CD4-positive, alpha-beta T cell (primary cell): ENCODE measurements around the gene TSPAN9. TPM values are rescaled to one million over a fixed set of nuclear protein-coding genes. Genes with fewer than 3 reads are reported as not detected.

Experiments
- ATAC-seq: fragments of 200-7000 bp; cut with Tn5 transposase; one replicate; pipeline ENCODE4 v1.10.0; 2022; ENCODE audit warnings: mild to moderate bottlenecking; ENCODE audit not compliant: poor library complexity
- CTCF ChIA-PET: fragments of 350-600 bp; sonication (Branson Sonifier 250); formaldehyde crosslinking; loops from one replicate; lab custom pipeline; 2021; ENCODE audit warnings: antibody characterized with exemption, inconsistent platforms; lab: Charles Lee
- POLR2A ChIA-PET: fragments of 350-600 bp; sonication (Branson Sonifier 250); formaldehyde crosslinking; loops from one replicate; lab custom pipeline; 2021; ENCODE audit warnings: antibody characterized with exemption, inconsistent platforms; lab: Charles Lee
- DNase-seq, 14 experiments: peaks; one replicate each; pipeline ENCODE4 v3.0.0-alpha.2; 2013 to 2020; ENCODE audit warnings: mixed read lengths in 2 of 14
- H3K27ac ChIP-seq, 2 donors: one replicate each; pipeline versions ENCODE4 v1.5.1 to v1.7.0; 2013; ENCODE audit warnings: low read length in 2 of 2, low read depth in 1 of 2, mild to moderate bottlenecking in 1 of 2
- H3K27me3 ChIP-seq, 2 experiments: 1 replicate in 1 of 2; 2 replicates in 1 of 2; pipeline versions ENCODE4 v1.6.1 to v1.7.0; 2013; ENCODE audit warnings: low read length in 2 of 2, control low read depth in 1 of 2, mild to moderate bottlenecking in 1 of 2, moderate library complexity in 1 of 2; ENCODE audit not compliant: insufficient read depth in 2 of 2, control insufficient read depth in 1 of 2
- H3K36me3 ChIP-seq: one replicate; pipeline ENCODE4 v1.6.1; 2013; ENCODE audit warnings: low read length, control low read depth; ENCODE audit not compliant: insufficient read depth
- H3K4me1 ChIP-seq: one replicate; pipeline ENCODE4 v1.6.1; 2013; ENCODE audit warnings: low read length, control low read depth; ENCODE audit not compliant: insufficient read depth
- H3K4me3 ChIP-seq: one replicate; pipeline ENCODE4 v1.5.1; 2013; ENCODE audit warnings: mild to moderate bottlenecking, low read length, moderate library complexity
- H3K9me3 ChIP-seq, 2 experiments: 1 replicate in 1 of 2; 2 replicates in 1 of 2; pipeline versions ENCODE4 v1.6.1 to v1.7.0; 2013; ENCODE audit warnings: low read length in 2 of 2, mild to moderate bottlenecking in 2 of 2, control low read depth in 1 of 2, moderate library complexity in 1 of 2; ENCODE audit not compliant: control insufficient read depth in 1 of 2, insufficient read depth in 1 of 2
- H3K27ac Mint-ChIP-seq: one replicate; pipeline ENCODE4 v1.8.0; 2020; ENCODE audit warnings: mixed read lengths
- H3K27me3 Mint-ChIP-seq: one replicate; pipeline ENCODE4 v1.8.0; 2021; ENCODE audit warnings: mixed read lengths
- H3K36me3 Mint-ChIP-seq: one replicate; pipeline ENCODE4 v1.8.0; 2021; ENCODE audit warnings: low read depth, mixed read lengths
- H3K4me1 Mint-ChIP-seq: one replicate; pipeline ENCODE4 v1.8.0; 2021; ENCODE audit warnings: low read depth, mixed read lengths
- H3K4me3 Mint-ChIP-seq: one replicate; pipeline ENCODE4 v1.8.0; 2020; ENCODE audit warnings: mild to moderate bottlenecking, mixed read lengths
- H3K9me3 Mint-ChIP-seq: one replicate; pipeline ENCODE4 v1.8.0; 2020; ENCODE audit warnings: mixed read lengths
- CTCF ChIP-seq: fragments of 200-600 bp; IDR thresholded peaks from one replicate; pipeline ENCODE4 v1.8.0; 2022; ENCODE audit warnings: antibody characterized with exemption, mild to moderate bottlenecking
- intact Hi-C, 2 experiments: fragments of 100-400 bp; cut with DNase I in 1 of 2; cut with micrococcal nuclease in 1 of 2; formaldehyde crosslinking; loops; one replicate each; pipeline versions ENCODE4 v1.15.1 to v1.9.0; 2023 to 2025; cut with DNase I, micrococcal nuclease
- total RNA-seq, 174 experiments: library from RNA in 2 of 174; stranded (reverse) in 2 of 174; gene quantifications; one replicate each; pipeline ENCODE4 v1.2.3 and lab custom pipeline; 2021 to 2026

Gene TSPAN9
- total RNA-seq, 2 experiments from 2014 or later, result 0.82 to 1.3 TPM

GRCh38 chr12:3103806-3104205 lies 26.6 kb downstream of the TSPAN9 start:
- Mint-ChIP-seq H3K4me1 (peaks cover 15% of the 10 kb centered on the region), H3K36me3 (peaks cover 5% of the 10 kb centered on the region), H3K27ac (no peak overlapping the region), H3K27me3 (peaks cover 9% of the 10 kb centered on the region), H3K9me3 (peaks cover 7% of the 10 kb centered on the region), H3K4me3 (no peak overlapping the region)
- no peak for TF ChIP-seq CTCF
- Histone ChIP-seq H3K27ac (no peak overlapping the region), H3K36me3 (no peaks in the 10 kb centered on the region), H3K27me3 (no peaks in the 10 kb centered on the region), H3K4me1 (no peaks in the 10 kb centered on the region), H3K4me3 (no peak overlapping the region), H3K9me3 (peaks cover 7 to 8% of the 10 kb centered on the region in 2 experiments)
- intact Hi-C loops, result no loop called here
- no peak for DNase-seq
- CTCF ChIA-PET, result no interaction called here
- POLR2A ChIA-PET, result no interaction called here
- ATAC-seq, result no peak

DNA sequence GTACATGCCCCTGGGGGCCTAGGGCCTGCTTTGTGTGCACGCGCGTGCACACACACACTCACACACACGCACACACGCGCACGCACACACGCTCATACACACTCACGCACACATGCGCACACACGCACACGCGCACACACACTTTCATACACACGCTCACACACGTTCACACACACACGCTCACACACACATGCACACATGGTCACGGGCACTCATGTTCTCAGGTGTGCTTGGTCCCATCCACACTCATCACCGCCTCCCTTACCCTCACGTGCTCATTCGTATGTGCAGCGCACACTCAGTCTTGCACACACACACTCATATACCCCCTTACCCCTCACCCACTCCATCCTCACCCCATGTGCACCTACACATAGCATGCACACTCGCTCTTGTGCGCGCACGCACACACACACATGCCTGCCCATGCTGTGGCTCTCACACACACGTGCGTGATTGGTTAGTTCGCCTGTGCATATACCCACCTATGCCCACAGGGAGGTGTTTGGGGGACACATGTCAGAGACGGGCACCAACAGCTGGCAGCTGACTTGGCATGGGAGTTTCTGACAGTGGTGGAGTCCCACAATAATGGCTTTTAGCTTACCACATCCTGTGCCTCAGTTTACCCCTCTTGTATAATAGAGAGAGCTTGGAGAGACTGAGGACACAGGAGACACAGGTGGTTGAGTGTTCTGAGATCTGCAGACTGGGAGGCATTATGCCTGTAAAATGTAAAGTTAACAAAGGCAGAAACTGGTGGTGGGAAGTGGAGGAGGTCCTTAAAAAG lies 28.7 kb downstream of the TSPAN9 start:
- Histone ChIP-seq H3K4me3 (no peak overlapping the region), H3K27ac (no peak overlapping the region), H3K36me3 (no peaks in the 10 kb centered on the region), H3K27me3 (no peaks in the 10 kb centered on the region), H3K4me1 (no peaks in the 10 kb centered on the region), H3K9me3 (no peaks in the 10 kb centered on the region)
- peaks cover 9% of the 10 kb centered on the region for H3K27me3 Mint-ChIP-seq
- peaks cover 15% of the 10 kb centered on the region for H3K4me1 Mint-ChIP-seq
- no peak overlapping the region for H3K4me3 Mint-ChIP-seq
- no peak for DNase-seq
- TF ChIP-seq CTCF, result no peak
- ATAC-seq, result peak; percentile 70
- ChIA-PET POLR2A (interaction anchor here (1.1 kb wide), 1 partner anchor 14 kb away, joined by 4 read pairs; no protein-coding TSS in a partner anchor), CTCF (no interaction called here)
- intact Hi-C loops, result no loop called here
- peak overlapping the region; percentile 54 for H3K27ac Mint-ChIP-seq
- H3K9me3 Mint-ChIP-seq, result peaks cover 1% of the 10 kb centered on the region
- no peaks in the 10 kb centered on the region for H3K36me3 Mint-ChIP-seq

DNA sequence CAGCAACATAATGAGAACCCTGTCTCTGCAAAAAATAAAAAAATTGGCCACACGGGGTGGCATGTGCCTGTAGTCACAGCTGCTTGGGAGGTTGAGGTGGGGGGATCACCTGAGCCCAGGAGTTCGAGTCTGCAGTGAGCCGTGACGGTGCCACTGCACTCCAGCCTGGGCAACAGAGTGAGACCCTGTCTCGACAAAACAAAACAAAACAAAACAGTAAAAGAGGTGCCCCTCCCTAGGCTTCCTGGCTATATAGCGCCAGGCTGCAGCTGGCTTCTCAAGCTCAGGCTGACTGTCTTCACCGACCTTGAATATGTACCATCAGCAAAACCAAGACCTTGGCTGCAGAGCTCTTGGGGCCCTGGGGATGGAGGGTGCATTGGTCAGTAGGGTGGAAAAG lies 29.4 kb downstream of the TSPAN9 start:
- ChIA-PET POLR2A (no interaction called here), CTCF (no interaction called here)
- Histone ChIP-seq H3K27me3 (no peaks in the 10 kb centered on the region), H3K9me3 (no peaks in the 10 kb centered on the region), H3K4me1 (no peaks in the 10 kb centered on the region), H3K4me3 (no peak overlapping the region), H3K27ac (no peak overlapping the region), H3K36me3 (no peaks in the 10 kb centered on the region)
- Mint-ChIP-seq H3K9me3 (no peaks in the 10 kb centered on the region), H3K36me3 (no peaks in the 10 kb centered on the region), H3K4me1 (peaks cover 15% of the 10 kb centered on the region), H3K4me3 (no peak overlapping the region), H3K27ac (peak overlapping the region; percentile 54), H3K27me3 (peaks cover 9% of the 10 kb centered on the region)
- no peak for TF ChIP-seq CTCF
- DNase-seq, result no peak
- ATAC-seq, result peak; percentile 32
- intact Hi-C loops, result no loop called here
